Measurements from ENCODE around the gene FOXL2. TPM values are rescaled to one million over a fixed set of nuclear protein-coding genes. Genes with fewer than 3 reads are reported as not detected.

FOXL2 gene
- total RNA-seq, 1 donor from 2014 or later = 0.21 TPM

GRCh38 chr3:138947495-138948121 lies 671 bp upstream of the FOXL2 start:
- Mint-ChIP-seq H3K27me3 (ENCODE audit: unreplicated experiment) (peaks cover 79% of the 10 kb centered on the region), H3K36me3 (ENCODE audit: unreplicated experiment) (no peaks in the 10 kb centered on the region), H3K4me3 (ENCODE audit: unreplicated experiment) (peak overlapping the region; percentile 72), H3K27ac (ENCODE audit: unreplicated experiment) (no peak overlapping the region), H3K9me3 (ENCODE audit: unreplicated experiment) (no peaks in the 10 kb centered on the region), H3K4me1 (ENCODE audit: unreplicated experiment) (peaks cover 33% of the 10 kb centered on the region)
- DNase-seq (ENCODE audit: extremely low spot score, unreplicated experiment) = no peak
- no peak for TF ChIP-seq CTCF (IDR thresholded peaks at IDR 0.05)

GRCh38 chr3:138945709-138946662 lies 951 bp downstream of the FOXL2 start:
- peak overlapping the region; percentile 70 for H3K4me3 Mint-ChIP-seq (ENCODE audit: unreplicated experiment)

GRCh38 chr3:138944929-138945708 lies 1.8 kb downstream of the FOXL2 start:
- no peak for TF ChIP-seq CTCF (IDR thresholded peaks at IDR 0.05)
- H3K36me3 Mint-ChIP-seq (ENCODE audit: unreplicated experiment) = no peaks in the 10 kb centered on the region
- no peak overlapping the region for H3K27ac Mint-ChIP-seq (ENCODE audit: unreplicated experiment)
- peaks cover 82% of the 10 kb centered on the region for H3K27me3 Mint-ChIP-seq (ENCODE audit: unreplicated experiment)
- no peak for DNase-seq (ENCODE audit: extremely low spot score, unreplicated experiment)
- peaks cover 29% of the 10 kb centered on the region for H3K4me1 Mint-ChIP-seq (ENCODE audit: unreplicated experiment)
- peak overlapping the region; percentile 70 for H3K4me3 Mint-ChIP-seq (ENCODE audit: unreplicated experiment)
- no peaks in the 10 kb centered on the region for H3K9me3 Mint-ChIP-seq (ENCODE audit: unreplicated experiment)

More at GRCh38 chr3:138945709-138946662, 951 bp downstream of the FOXL2 start:
- Mint-ChIP-seq H3K4me1 (ENCODE audit: unreplicated experiment) (peaks cover 33% of the 10 kb centered on the region), H3K9me3 (ENCODE audit: unreplicated experiment) (no peaks in the 10 kb centered on the region), H3K27me3 (ENCODE audit: unreplicated experiment) (peaks cover 82% of the 10 kb centered on the region), H3K36me3 (ENCODE audit: unreplicated experiment) (no peaks in the 10 kb centered on the region), H3K27ac (ENCODE audit: unreplicated experiment) (no peak overlapping the region)
- DNase-seq (ENCODE audit: extremely low spot score, unreplicated experiment) = no peak
- peak; percentile 31 for TF ChIP-seq CTCF (IDR thresholded peaks at IDR 0.05)

- Mint-ChIP-seq H3K27me3 (ENCODE audit: unreplicated experiment) (peaks cover 85% of the 10 kb centered on the region), H3K4me3 (ENCODE audit: unreplicated experiment) (no peak overlapping the region), H3K36me3 (ENCODE audit: unreplicated experiment) (no peaks in the 10 kb centered on the region), H3K9me3 (ENCODE audit: unreplicated experiment) (no peaks in the 10 kb centered on the region), H3K4me1 (ENCODE audit: unreplicated experiment) (peaks cover 30% of the 10 kb centered on the region), H3K27ac (ENCODE audit: unreplicated experiment) (no peak overlapping the region)
- DNase-seq (ENCODE audit: extremely low spot score, unreplicated experiment) = no peak
- TF ChIP-seq CTCF (IDR thresholded peaks at IDR 0.05) = no peak
Observed at GRCh38 chr3:138944654-138944928, 2.3 kb downstream of the FOXL2 start.

All from osteocyte (in vitro differentiated cells).